ENCODE measurements around the gene GALNT13.

The GALNT13 gene

DNA sequence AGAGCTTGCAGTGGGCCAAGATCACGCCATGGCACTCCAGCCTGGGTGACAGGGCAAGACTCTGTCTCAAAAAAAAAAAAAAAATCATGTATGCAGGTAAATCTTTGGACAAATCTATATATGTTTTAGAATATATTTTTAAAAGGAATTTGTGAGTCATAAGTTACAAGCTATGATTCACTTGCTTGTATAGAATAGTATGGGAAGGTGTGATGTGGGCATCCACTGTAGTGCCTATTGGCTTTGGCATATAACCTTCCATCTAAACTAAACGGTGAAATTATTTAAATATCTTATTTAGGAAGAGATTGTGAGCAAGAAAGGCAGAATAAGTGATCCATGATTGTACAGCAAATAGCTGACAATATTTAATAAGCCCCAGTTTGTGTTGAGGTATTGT lies 261.1 kb downstream of the GALNT13 start:
- no peak for DNase-seq

- DNase-seq, result no peak
These were observed 262.1 kb downstream of the GALNT13 start for GRCh38 chr2:154133823-154134222.

GRCh38 chr2:154140249-154141025 lies 268.7 kb downstream of the GALNT13 start:
- no peak for DNase-seq

DNA sequence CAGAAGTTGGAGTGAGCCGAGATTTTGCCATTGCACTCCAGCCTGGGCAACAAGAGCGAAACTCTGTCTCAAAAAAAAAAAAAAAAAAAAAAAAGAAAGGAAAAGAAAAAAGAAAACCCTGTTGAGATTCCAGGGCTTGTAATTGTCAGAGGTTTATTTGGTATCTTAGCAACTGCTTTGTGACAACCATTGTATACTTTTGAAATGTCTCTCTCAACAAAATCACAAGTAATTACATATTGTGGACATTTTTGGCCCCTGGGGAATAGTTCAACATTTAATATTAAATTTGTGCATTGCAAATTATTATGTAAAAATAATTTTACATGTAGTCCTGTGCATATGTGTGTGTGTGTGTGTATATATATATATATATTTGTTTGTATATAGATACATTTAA lies 270.8 kb downstream of the GALNT13 start:
- DNase-seq, result no peak

- no peak for DNase-seq
These were observed 271.4 kb downstream of the GALNT13 start for GRCh38 chr2:154143105-154143504.

GRCh38 chr2:154158101-154158500 lies 286.4 kb downstream of the GALNT13 start:
- no peak for DNase-seq

DNA sequence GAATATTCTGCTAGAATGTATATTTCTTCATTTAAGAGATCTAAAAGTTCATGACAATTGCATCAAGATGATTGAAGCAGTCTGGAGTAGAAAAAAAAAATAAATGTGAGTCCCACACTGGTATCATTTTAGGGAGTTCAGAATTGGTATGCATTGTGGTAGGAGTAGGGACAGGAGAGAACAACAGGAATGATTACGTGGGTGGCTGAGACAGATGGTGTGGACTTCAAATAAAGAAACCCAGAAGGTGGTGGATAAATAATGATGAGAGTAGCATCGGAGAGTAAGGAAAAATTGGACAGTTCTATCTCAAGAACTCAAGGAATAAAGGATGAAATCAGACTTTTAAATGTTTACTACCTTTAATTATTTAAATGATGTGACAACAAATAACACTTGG lies 289.6 kb downstream of the GALNT13 start:
- DNase-seq, result no peak

DNA sequence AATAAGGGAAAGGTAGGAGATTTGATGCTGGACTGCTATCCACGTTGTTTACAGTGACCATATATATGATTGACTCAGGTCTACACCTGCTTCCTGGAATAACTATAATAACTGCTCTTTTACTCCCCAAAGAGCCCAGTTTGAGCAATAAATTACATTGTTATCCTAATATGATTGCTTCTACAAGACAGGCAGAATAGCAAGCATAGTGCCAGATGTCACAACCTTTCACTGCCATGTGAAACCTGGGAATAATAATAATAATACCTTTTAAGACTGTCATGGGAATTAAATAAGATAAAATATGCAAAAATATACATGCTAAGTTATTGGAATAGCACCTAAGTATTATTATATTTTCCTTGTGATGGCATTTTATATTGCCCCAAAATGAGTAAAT lies 298.7 kb downstream of the GALNT13 start:
- no peak for DNase-seq

- no peak for DNase-seq
These were observed 301.4 kb downstream of the GALNT13 start for GRCh38 chr2:154173164-154173563.

DNA sequence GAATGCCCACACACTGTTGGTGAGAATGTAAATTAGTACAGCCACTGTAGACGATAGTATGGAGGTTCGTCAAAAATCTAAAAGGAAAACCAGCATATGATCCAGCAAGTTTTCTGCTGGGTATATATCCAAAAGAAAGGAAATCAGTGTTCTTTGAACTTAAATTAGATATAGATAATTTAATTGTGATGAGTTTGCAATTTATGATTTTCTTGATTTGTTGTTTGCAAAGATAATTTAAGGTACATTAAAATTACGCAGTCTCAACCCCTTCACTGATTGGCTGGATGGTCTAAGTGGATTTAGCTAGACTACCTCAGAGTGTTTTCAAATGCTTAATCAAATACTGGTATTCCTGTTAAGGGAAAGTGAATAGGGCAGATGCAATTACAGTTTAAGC lies 302.2 kb downstream of the GALNT13 start:
- DNase-seq, result no peak

DNA sequence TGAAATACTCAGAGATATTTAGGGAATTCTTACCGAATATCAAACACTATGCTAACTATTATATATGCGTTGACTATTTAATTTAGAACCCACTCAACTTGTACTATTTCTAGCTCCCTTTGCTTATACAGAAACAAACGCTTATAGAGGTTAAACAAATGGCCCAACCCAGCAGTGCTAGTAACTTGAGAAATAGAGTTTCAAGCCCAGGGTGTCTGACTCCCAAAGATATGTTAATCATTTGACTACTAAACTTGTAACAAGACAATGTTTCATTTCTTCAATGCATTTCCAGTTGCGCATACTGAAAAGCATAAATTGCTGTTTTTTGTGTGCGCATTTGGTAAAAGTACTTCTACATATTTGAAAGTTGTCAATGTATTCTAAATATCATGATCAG lies 310.3 kb downstream of the GALNT13 start:
- DNase-seq, result no peak

DNA sequence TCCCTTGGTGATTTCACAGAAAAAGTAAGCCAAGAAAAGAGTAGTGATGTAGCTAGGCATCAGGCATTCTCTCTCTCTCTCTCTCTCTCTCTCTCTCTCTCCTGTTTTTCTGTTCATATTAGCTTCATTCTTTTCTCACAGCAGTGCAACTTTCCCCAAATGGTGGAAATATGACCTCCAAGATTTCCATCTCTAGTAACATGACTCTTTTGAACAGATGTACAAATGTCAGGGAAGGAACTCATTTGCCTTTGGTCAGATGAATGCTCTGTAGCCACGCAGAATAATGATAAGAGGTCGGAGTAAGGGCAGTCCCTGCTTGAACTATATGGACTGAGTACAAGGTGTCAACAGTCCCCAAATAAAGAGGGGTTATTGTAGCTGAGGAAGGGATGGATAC lies 316.2 kb downstream of the GALNT13 start:
- DNase-seq, result no peak

DNA sequence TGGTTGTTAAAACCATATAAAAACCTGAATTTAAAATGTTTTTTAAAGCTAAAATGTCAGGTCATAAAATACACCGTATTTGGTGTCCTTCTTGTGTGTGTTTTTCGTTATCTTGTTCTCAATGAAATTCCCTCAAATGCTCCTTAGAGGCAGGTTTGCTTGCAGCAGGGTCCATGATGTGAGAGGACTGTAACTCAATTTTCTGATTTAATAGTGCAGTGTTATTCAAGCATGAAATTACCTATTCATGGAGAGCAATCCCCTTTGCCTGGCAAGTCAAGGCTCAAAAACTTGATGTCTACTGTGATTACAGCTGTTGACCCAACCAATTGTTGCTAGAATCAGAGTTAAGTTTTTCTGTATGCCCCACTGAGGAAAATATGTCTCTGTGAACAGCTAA lies 318.2 kb downstream of the GALNT13 start:
- DNase-seq, result no peak

GRCh38 chr2:154193246-154193645 lies 321.5 kb downstream of the GALNT13 start:
- DNase-seq, result no peak

GRCh38 chr2:154194909-154195643 lies 323.4 kb downstream of the GALNT13 start:
- no peak for DNase-seq

DNA sequence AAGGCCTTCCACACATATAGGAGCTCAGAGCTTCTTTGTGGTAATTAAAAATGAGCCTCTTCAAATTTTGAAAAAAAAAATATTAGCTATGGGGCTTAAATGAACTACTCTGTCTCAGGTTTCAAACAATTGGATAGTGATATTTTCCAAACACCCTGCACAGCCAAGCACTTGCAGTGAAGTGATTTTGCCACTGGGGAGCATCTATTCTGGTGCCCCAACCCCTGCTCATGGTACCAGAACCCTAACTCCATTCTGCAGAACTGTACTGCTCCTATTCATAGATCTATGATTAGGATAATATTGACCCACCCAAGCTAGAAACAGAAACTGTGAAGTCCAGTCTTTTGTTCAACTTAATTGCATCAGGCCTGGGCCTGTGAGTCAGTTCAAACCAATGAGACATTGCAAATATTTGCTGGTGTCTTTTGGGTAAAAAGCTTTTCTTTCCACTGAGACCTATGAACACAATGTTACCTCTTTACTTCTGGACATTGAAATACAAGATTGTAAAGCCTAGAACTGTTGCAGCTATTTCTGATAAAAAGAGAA lies 324.0 kb downstream of the GALNT13 start:
- no peak for DNase-seq

DNA sequence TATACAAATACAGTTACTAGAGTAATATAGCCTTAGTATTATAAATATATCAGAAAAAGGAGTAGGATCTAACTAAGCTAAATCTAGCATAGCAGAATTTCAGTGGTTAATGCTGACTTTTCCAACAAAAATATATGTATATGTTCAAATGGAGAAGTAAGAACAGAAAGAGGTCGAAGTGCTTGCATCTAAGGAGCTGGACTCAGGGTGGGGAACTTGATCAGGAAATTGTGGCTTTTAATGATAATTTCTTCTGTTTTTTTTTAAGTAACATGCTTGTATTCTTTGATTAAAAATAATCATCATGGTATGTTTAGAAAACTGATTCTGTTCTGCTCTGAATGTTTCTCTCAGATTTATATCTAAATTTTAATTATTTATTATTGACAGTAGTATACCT lies 327.1 kb downstream of the GALNT13 start:
- no peak for DNase-seq

DNA sequence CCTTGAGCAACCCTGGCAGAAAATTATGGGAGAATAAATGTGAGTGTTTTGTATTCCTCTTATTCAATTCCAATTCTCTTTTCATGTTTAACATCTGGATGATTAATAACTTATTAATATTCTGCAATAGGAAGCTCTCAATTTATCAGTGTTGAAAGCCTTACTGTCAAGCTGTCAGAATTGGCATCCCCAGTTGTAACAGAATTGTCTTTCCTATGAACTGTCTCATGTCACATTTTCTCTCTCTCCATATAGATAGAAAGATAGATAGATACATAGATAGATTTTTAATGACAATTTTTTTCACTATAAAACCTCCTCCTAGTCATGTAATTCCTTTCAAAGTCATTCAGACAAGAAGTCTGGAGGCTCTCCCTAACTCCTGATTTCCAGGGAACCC lies 331.5 kb downstream of the GALNT13 start:
- no peak for DNase-seq

GRCh38 chr2:154203902-154204301 lies 332.2 kb downstream of the GALNT13 start:
- no peak for DNase-seq

DNA sequence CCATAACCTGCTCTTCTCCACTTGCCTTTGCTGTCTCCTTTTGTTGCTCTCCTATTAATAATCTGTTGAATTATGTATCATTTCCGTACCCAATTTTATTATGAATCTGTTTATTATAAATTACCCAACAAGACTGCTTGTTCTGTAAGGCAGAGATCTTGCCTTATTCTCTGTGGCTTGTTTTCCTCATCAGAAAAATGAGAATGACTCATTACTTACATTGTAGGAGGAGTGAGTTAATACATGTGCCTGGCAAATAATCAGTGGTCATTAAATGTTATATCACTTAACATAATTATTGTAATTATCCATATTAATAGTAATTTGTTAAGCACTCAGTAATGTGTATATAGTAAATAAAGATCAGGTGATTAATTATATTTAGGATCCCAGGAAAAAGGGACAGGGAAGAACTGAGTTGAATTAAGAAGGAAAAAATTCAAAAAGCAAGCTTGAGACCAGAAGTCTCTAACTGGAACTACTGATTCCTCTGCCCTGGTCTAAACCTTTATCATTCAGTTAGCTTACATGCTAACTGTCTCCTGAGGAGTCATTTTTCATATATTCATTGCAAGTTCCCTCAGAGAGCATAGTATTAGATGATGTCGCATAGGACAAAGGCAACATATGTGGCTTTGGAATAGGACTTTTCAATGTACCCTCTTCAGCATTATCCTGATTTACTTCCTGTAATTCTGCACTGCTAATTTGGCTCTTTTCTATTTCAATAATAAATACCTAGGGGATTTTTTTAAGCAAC lies 335.7 kb downstream of the GALNT13 start:
- DNase-seq, result no peak

- DNase-seq, result no peak
These were observed 352.0 kb downstream of the GALNT13 start for GRCh38 chr2:154223726-154224125.

GRCh38 chr2:154226931-154227330 lies 355.2 kb downstream of the GALNT13 start:
- DNase-seq, result no peak

GRCh38 chr2:154228566-154229280 lies 357.0 kb downstream of the GALNT13 start:
- no peak for DNase-seq

All from activated CD4-positive, alpha-beta T cell treated with anti-CD3 and anti-CD28 coated beads, Interleukin-2, amount 50 U/mL, for 4 hours (primary cell).